ENCODE results near the gene FCRL6.

FCRL6 gene, protein sequence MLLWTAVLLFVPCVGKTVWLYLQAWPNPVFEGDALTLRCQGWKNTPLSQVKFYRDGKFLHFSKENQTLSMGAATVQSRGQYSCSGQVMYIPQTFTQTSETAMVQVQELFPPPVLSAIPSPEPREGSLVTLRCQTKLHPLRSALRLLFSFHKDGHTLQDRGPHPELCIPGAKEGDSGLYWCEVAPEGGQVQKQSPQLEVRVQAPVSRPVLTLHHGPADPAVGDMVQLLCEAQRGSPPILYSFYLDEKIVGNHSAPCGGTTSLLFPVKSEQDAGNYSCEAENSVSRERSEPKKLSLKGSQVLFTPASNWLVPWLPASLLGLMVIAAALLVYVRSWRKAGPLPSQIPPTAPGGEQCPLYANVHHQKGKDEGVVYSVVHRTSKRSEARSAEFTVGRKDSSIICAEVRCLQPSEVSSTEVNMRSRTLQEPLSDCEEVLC

GRCh38 chr1:159802111-159802510, at the start of gene FCRL6:
Gene FCRL6 (plus strand): TSS chr1:159802360. CDS start chr1:159802425, 65 bp downstream.
- TF ChIP-seq EP300 (IDR thresholded peaks at IDR 0.05; ENCODE audit: borderline replicate concordance) (no peak), CREB1 (IDR thresholded peaks at IDR 0.05; ENCODE audit: low read depth) (no peak), EGR1 (IDR thresholded peaks at IDR 0.05) (no peak), RAD21 (IDR thresholded peaks at IDR 0.05; ENCODE audit: low read depth) (no peak), YY1 (IDR thresholded peaks at IDR 0.05; ENCODE audit: low read depth) (no peak), TCF12 (IDR thresholded peaks at IDR 0.05; ENCODE audit: low read depth) (no peak), TAF1 (IDR thresholded peaks at IDR 0.05; ENCODE audit: low read depth) (no peak), NFIC (IDR thresholded peaks at IDR 0.05) (no peak), FOXM1 (IDR thresholded peaks at IDR 0.05; ENCODE audit: borderline replicate concordance, low read depth) (no peak), CEBPB (IDR thresholded peaks at IDR 0.05) (no peak), ZBTB7A (IDR thresholded peaks at IDR 0.05; ENCODE audit: low read depth) (no peak), TEAD4 (IDR thresholded peaks at IDR 0.05) (no peak)
- TF ChIP-seq, protein P1, sequence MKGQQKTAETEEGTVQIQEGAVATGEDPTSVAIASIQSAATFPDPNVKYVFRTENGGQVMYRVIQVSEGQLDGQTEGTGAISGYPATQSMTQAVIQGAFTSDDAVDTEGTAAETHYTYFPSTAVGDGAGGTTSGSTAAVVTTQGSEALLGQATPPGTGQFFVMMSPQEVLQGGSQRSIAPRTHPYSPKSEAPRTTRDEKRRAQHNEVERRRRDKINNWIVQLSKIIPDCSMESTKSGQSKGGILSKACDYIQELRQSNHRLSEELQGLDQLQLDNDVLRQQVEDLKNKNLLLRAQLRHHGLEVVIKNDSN (IDR thresholded peaks at IDR 0.05): no peak
- TF ChIP-seq, protein P2, sequence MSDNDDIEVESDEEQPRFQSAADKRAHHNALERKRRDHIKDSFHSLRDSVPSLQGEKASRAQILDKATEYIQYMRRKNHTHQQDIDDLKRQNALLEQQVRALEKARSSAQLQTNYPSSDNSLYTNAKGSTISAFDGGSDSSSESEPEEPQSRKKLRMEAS (IDR thresholded peaks at IDR 0.05): no peak
- TF ChIP-seq, protein P3, sequence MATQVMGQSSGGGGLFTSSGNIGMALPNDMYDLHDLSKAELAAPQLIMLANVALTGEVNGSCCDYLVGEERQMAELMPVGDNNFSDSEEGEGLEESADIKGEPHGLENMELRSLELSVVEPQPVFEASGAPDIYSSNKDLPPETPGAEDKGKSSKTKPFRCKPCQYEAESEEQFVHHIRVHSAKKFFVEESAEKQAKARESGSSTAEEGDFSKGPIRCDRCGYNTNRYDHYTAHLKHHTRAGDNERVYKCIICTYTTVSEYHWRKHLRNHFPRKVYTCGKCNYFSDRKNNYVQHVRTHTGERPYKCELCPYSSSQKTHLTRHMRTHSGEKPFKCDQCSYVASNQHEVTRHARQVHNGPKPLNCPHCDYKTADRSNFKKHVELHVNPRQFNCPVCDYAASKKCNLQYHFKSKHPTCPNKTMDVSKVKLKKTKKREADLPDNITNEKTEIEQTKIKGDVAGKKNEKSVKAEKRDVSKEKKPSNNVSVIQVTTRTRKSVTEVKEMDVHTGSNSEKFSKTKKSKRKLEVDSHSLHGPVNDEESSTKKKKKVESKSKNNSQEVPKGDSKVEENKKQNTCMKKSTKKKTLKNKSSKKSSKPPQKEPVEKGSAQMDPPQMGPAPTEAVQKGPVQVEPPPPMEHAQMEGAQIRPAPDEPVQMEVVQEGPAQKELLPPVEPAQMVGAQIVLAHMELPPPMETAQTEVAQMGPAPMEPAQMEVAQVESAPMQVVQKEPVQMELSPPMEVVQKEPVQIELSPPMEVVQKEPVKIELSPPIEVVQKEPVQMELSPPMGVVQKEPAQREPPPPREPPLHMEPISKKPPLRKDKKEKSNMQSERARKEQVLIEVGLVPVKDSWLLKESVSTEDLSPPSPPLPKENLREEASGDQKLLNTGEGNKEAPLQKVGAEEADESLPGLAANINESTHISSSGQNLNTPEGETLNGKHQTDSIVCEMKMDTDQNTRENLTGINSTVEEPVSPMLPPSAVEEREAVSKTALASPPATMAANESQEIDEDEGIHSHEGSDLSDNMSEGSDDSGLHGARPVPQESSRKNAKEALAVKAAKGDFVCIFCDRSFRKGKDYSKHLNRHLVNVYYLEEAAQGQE (IDR thresholded peaks at IDR 0.05; ENCODE audit: low read depth): no peak

- TF ChIP-seq YY1 (IDR thresholded peaks at IDR 0.05; ENCODE audit: low read depth) (no peak), CEBPB (IDR thresholded peaks at IDR 0.05) (no peak), ZBTB7A (IDR thresholded peaks at IDR 0.05; ENCODE audit: low read depth) (no peak), TEAD4 (IDR thresholded peaks at IDR 0.05) (no peak), EP300 (IDR thresholded peaks at IDR 0.05; ENCODE audit: borderline replicate concordance) (no peak), EGR1 (IDR thresholded peaks at IDR 0.05) (no peak), TCF12 (IDR thresholded peaks at IDR 0.05; ENCODE audit: low read depth) (no peak), NFIC (IDR thresholded peaks at IDR 0.05) (no peak), TAF1 (IDR thresholded peaks at IDR 0.05; ENCODE audit: low read depth) (no peak)
- TF ChIP-seq, protein P1 (IDR thresholded peaks at IDR 0.05): no peak
- TF ChIP-seq, protein P3 (IDR thresholded peaks at IDR 0.05; ENCODE audit: low read depth): no peak
These were observed 48.8 kb upstream of the FCRL6 start for GRCh38 chr1:159753386-159753785.

DNA sequence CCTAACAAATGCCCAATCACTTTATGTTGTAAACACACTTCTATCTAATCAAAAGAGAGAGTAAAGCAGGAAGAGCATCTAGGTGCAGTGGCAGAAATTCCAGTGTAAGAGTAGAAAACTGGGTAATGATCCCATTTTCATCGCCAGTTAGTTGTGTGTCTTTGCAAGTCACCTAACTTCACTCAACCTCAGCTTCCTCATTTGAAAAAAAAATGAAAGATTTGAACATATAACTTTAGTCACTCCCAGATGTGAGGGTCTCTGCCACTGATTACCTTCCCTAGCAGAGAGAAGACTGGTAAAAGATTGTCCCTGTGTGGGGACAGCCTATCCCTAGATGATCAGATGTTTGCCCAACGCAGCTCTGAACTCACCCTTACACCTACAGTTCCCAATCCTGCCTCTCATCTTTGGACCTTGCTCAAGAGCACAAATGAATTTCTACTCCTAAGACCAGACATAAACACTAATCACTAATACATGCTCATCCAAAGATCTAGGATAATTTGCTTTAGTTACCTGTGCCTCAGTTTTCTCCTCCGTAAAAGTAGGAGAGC, 46.6 kb upstream of the FCRL6 start:
- no peak for TF ChIP-seq NFIC (IDR thresholded peaks at IDR 0.05)
- TF ChIP-seq EP300 (IDR thresholded peaks at IDR 0.05; ENCODE audit: borderline replicate concordance): no peak
- TF ChIP-seq FOXM1 (IDR thresholded peaks at IDR 0.05; ENCODE audit: borderline replicate concordance, low read depth): no peak
- TF ChIP-seq, protein P1 (IDR thresholded peaks at IDR 0.05): no peak
- TF ChIP-seq TAF1 (IDR thresholded peaks at IDR 0.05; ENCODE audit: low read depth): no peak
- TF ChIP-seq, protein P2 (IDR thresholded peaks at IDR 0.05): no peak
- TF ChIP-seq, protein P3 (IDR thresholded peaks at IDR 0.05; ENCODE audit: low read depth): no peak
- TF ChIP-seq EGR1 (IDR thresholded peaks at IDR 0.05): no peak
- no peak for TF ChIP-seq CEBPB (IDR thresholded peaks at IDR 0.05)
- no peak for TF ChIP-seq ZBTB7A (IDR thresholded peaks at IDR 0.05; ENCODE audit: low read depth)
- no peak for TF ChIP-seq TCF12 (IDR thresholded peaks at IDR 0.05; ENCODE audit: low read depth)
- no peak for TF ChIP-seq YY1 (IDR thresholded peaks at IDR 0.05; ENCODE audit: low read depth)
- no peak for TF ChIP-seq RAD21 (IDR thresholded peaks at IDR 0.05; ENCODE audit: low read depth)
- no peak for TF ChIP-seq CREB1 (IDR thresholded peaks at IDR 0.05; ENCODE audit: low read depth)
- TF ChIP-seq TEAD4 (IDR thresholded peaks at IDR 0.05): no peak
